ENCODE measurements around the gene CORIN. TPM values are rescaled to one million over a fixed set of nuclear protein-coding genes. Genes with fewer than 3 reads are reported as not detected.

Gene CORIN
- total RNA-seq, 1 donor from 2014 or later = not detected

DNA sequence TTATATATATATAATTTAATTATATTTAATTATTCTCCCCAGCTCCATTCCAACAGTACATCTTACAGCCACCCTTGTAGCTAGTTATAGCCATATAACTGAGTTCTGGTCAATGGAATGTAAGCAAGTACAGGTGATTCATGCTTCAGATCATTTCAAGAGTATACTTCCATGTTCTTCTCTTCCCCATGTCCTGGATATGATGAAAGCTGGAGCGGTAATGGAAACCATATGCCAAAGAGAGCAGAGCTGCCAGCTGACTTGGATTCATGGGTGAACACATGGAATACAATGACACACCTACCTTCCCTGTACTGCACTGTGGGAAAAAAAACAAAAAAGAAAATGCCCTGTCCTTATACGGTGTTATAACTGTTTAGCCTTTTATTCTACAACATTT, 17.5 kb upstream of the CORIN start:
- DNase-seq (ENCODE audit: low read depth) = no peak
- H3K36me3 ChIP-seq (ENCODE audit: control insufficient read depth, insufficient read depth, low read length) = no peaks in the 10 kb centered on the region
- no peak for TF ChIP-seq CTCF (IDR thresholded peaks at IDR 0.05; ENCODE audit: insufficient read depth, low read length, poor library complexity, severe bottlenecking)
- H3K27me3 ChIP-seq (ENCODE audit: control insufficient read depth, insufficient read depth, low read length) = no peaks in the 10 kb centered on the region
- no peak overlapping the region for H3K4me3 ChIP-seq (ENCODE audit: low read depth, low read length)

- Histone ChIP-seq H3K27me3 (ENCODE audit: control insufficient read depth, insufficient read depth, low read length) (no peaks in the 10 kb centered on the region), H3K36me3 (ENCODE audit: control insufficient read depth, insufficient read depth, low read length) (no peaks in the 10 kb centered on the region), H3K4me3 (ENCODE audit: low read depth, low read length) (no peak overlapping the region)
- no peak for TF ChIP-seq CTCF (IDR thresholded peaks at IDR 0.05; ENCODE audit: insufficient read depth, low read length, poor library complexity, severe bottlenecking)
- no peak for DNase-seq (ENCODE audit: low read depth)
Measured at GRCh38 chr4:47852136-47852535, 14.3 kb upstream of the CORIN start.

GRCh38 chr4:47849466-47849865, 11.6 kb upstream of the CORIN start:
- Histone ChIP-seq H3K27me3 (ENCODE audit: control insufficient read depth, insufficient read depth, low read length) (no peaks in the 10 kb centered on the region), H3K36me3 (ENCODE audit: control insufficient read depth, insufficient read depth, low read length) (no peaks in the 10 kb centered on the region), H3K4me3 (ENCODE audit: low read depth, low read length) (no peak overlapping the region)
- no peak for TF ChIP-seq CTCF (IDR thresholded peaks at IDR 0.05; ENCODE audit: insufficient read depth, low read length, poor library complexity, severe bottlenecking)
- no peak for DNase-seq (ENCODE audit: low read depth)

DNA sequence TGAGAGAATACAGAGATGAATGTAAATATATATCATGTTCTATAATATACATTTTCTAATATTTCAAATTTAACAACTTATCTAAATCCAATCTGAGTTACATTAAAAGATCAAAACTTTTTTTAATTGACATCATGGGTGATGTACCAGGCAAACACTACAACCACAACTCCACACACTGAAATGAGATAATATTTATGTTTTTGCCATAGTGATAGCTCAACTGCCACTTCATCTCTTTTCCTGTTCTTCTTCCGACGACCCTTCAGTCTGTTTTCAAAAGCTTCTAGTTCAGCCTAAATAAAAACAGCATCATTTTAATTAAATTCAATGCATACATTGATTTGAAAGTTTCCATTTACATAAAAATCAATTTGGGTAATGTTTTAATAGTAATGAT, 10.2 kb upstream of the CORIN start:
- H3K27me3 ChIP-seq (ENCODE audit: control insufficient read depth, insufficient read depth, low read length) = no peaks in the 10 kb centered on the region

GRCh38 chr4:47842985-47843384, 5.1 kb upstream of the CORIN start:
- H3K27me3 ChIP-seq (ENCODE audit: control insufficient read depth, insufficient read depth, low read length) = no peaks in the 10 kb centered on the region
- no peak overlapping the region for H3K4me3 ChIP-seq (ENCODE audit: low read depth, low read length)
- H3K36me3 ChIP-seq (ENCODE audit: control insufficient read depth, insufficient read depth, low read length) = no peaks in the 10 kb centered on the region
- DNase-seq (ENCODE audit: low read depth) = no peak
- no peak for TF ChIP-seq CTCF (IDR thresholded peaks at IDR 0.05; ENCODE audit: insufficient read depth, low read length, poor library complexity, severe bottlenecking)

More for the DNA sequence above, 10.2 kb upstream of the CORIN start:
- DNase-seq (ENCODE audit: low read depth) = no peak
- Histone ChIP-seq H3K36me3 (ENCODE audit: control insufficient read depth, insufficient read depth, low read length) (no peaks in the 10 kb centered on the region), H3K4me3 (ENCODE audit: low read depth, low read length) (no peak overlapping the region)
- TF ChIP-seq CTCF (IDR thresholded peaks at IDR 0.05; ENCODE audit: insufficient read depth, low read length, poor library complexity, severe bottlenecking) = no peak

- no peaks in the 10 kb centered on the region for H3K36me3 ChIP-seq (ENCODE audit: control insufficient read depth, insufficient read depth, low read length)
- no peaks in the 10 kb centered on the region for H3K27me3 ChIP-seq (ENCODE audit: control insufficient read depth, insufficient read depth, low read length)
- DNase-seq (ENCODE audit: low read depth) = no peak
- no peak overlapping the region for H3K4me3 ChIP-seq (ENCODE audit: low read depth, low read length)
- no peak for TF ChIP-seq CTCF (IDR thresholded peaks at IDR 0.05; ENCODE audit: insufficient read depth, low read length, poor library complexity, severe bottlenecking)
Measured at GRCh38 chr4:47840291-47840690, 2.4 kb upstream of the CORIN start.
